HG03135 (cell line): ENCODE data around the gene FES.
"Not testable (repeated sequence)": the region's sequence is repeated elsewhere in the genome, so short reads cannot be mapped to it uniquely, and the experiment has no call there.

Experiments
- ATAC-seq: cut with Tn5 transposase; IDR thresholded peaks from one replicate; pipeline ENCODE4 v1.9.1; 2021; ENCODE audit warnings: mild to moderate bottlenecking, moderate library complexity; ENCODE audit not compliant: unreplicated experiment

FES gene

DNA sequence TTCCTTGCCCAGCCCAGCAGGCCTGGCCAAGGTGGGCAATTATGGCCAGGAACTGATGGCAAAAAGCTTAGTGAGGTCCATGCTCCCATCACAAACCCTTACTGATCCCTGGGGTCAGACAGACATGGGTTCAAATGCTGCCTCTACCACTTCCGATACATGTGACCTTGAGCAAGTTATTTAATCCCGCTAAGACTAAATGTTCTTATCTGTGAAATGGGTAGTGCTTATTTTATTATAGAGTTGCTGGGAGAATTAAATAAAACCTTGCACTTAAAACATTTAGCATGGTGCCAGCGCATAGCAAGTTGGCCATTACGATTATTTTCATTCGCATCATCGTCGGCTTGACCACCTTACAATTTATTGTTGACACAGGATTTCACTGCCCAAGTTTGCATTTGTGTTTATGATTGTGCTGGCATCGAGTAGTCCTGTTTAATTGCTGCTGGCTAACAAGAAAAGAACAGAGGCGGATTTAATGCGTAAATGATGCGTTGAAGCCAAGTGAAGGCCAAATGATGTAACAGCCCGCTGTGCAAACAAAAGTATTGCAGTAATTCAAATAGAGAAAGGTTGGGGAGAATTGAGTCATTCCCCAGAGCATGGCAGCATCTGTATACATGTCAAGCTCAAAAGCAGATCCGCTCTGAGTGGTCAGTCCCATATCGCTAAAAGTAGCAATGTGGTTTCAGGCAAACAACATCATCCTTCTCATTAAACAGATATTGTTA is 23.2 kb upstream of the FES start:
- no peak for ATAC-seq

DNA sequence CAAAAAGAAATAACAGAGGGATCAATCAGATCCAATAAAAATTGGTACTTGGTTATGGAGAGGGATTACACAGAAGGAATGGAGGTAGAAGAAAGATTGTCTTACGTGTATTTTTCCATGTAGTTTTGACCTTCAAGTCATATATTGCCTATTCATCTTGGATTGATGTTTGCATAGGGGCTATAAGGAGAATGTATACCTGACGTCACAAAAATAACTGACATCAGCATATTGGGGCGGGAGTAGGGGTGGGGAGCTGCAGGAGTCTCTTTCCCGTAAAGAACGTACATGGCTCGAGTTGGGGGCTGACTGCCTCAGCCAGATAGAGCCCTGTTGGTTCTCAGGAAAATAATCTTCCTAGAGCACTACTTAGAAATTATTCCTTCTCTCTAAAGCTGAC is 21.8 kb upstream of the FES start:
- no peak for ATAC-seq

- no peak for ATAC-seq
These were observed 21.1 kb upstream of the FES start for GRCh38 chr15:90862964-90863778.

DNA sequence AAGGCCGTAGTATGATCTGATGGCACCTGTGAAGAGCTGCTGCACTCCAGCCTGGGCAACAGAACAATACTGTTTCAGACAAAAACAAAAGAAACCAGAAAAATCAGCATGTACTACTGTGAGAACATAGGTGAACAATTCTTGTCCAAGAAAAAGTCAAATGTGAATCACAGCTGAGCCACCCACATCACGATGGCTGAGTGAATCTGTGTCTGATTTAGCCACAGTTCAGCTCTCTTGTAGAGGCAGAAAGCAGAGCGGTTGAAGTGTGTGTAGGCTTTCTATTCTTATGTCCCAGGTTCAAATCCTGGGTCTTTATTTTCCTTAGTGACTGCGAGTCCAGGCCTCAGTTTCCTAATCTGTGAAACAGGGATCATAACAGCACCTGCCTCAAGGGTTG is 20.3 kb upstream of the FES start:
- no peak for ATAC-seq

- no peak for ATAC-seq
These were observed 19.8 kb upstream of the FES start for GRCh38 chr15:90864507-90864906.

GRCh38 chr15:90865702-90866101 is 18.6 kb upstream of the FES start:
- ATAC-seq, result no peak

DNA sequence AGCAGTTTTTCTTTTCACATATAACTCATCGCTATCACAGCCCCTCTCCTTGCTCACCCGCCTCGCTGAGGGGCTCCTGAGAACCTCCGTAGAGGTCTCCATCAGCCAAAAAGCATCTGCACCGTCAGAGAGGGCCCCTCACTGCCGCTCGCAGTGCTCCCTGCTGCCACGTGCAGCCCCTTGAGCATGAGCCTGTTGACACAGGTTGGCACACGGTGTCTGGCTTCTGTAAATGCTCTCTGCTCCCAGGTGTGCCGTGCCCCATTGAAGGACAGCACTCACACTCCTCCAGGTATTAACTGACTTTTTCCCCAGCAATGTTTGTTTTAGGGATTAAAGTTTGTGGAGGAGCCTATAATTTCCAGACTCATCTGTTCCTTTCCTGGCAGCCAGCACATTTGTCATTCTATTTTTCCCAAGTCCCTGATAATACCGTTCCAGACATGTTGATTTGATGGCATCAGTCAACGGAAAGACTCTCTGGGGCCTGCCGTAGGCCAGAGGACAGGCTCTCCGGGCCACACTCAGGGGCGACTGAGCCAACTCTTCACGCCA is 18.1 kb upstream of the FES start:
- ATAC-seq, result no peak

- ATAC-seq, result no peak
These were observed 17.5 kb upstream of the FES start for GRCh38 chr15:90866800-90867199.

DNA sequence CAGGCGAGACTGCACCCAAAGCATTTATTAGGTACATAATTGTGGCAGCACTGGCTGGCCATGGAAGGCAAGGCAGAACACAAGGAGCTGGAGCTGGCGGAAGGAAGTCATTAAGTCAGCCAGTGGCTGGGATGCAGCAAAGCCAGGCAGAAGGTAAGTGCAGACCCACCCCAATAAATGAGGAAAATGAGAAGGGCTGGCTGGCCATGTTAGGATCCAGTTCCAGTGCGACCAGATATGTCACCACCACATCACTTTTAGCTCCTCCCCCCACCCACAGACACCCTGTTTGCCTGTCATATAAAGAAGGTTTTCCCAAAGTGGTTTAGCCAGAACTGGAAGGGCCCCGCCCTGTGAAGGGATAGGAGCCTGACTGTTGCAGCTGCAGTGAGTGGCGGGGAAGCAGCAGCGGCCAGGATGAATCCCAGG is 16.0 kb upstream of the FES start, which contains the start of gene FURIN:
Gene FURIN, plus strand, starts transcription at position 328 of the 429 bp plus-strand sequence. CDS start 7,153 bp downstream, outside the sequence.
- ATAC-seq, result no peak

DNA sequence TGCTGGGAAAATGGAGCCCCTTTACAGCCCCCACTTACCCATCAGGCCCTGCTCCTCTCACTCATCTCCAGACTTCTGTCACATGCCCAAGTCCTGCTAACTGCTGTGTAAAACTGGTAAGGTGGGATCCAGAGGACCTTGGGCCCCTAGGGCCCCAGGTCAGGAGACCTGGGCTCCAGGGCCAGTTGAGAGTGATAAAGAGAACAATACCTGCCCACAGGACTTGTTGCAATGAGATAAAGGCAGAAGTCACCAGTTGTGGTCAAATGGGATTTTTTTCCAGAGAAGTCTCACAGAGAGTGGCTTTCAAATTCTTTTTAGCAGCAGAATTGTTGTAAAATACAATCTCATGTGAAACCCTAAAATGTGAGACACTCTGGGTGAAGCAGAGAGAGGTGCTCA is 15.2 kb upstream of the FES start:
- no peak for ATAC-seq

GRCh38 chr15:90869601-90870353 is 14.5 kb upstream of the FES start:
- no peak for ATAC-seq

DNA sequence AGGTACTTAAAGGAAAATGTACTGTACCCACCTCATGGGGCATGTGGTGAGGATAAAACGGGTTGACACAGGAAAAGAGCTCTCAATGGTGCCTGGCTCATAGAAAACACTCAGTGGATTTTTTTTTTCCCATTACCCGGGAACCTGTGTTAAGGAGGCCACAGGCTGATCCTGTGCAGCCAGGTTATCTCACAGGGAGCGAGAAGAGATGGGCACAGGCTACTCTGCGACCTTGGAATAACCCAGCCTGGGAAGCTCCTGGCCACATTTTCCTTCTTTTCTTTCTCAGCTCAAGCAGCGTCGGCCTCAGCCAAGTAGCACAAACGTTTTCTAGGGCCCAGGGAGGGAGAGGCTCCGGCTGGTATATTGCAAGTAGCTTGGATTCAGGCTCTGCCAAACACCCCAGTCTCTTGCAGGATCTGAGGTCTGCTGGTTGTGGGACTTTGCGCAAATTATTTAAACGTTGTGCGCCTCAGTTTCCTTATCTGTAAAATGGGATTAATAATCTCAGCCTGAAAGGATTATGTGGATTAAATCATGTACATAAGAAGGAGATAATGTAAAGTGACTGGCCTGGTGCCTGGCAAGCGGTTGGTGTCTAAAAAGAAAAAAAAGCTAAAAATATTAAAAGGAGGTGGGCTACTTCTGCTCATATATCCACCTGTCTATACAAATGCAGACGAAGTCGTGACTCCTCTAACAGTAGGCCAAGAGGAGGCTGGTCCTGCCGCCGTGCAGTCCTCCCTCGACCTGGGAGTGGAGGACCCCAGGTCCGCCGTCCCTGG is 13.8 kb upstream of the FES start:
- no peak for ATAC-seq

DNA sequence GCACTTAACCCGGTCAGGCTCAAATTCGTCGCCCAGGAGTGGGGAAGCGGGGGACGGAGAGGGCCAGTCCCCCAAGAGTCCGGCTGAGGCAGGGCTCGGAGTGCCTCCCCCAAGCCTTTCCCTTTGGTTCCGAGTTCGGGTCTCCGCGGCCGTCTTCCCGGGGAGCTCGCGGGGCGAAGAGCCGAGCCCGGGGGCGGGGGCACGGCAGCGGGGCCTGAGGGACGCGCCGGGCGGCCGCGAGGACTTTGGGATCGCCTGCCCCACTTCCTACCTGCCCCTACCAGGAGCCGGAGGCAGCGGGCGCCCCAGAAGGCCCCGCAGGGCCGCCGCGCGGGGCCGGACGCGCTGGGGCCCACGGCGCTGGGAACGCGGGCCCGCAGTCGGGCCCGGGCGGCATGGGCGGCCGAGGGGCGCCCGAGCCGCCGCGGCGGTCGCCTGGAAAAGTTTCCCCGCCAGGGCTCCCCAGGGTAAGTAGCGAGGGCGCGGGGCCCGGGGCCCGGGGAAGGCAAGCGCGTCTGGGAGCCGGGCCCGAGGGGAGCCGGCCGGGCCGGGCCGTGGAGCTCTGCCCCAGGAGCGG is 13.1 kb upstream of the FES start:
- ATAC-seq, result no peak

DNA sequence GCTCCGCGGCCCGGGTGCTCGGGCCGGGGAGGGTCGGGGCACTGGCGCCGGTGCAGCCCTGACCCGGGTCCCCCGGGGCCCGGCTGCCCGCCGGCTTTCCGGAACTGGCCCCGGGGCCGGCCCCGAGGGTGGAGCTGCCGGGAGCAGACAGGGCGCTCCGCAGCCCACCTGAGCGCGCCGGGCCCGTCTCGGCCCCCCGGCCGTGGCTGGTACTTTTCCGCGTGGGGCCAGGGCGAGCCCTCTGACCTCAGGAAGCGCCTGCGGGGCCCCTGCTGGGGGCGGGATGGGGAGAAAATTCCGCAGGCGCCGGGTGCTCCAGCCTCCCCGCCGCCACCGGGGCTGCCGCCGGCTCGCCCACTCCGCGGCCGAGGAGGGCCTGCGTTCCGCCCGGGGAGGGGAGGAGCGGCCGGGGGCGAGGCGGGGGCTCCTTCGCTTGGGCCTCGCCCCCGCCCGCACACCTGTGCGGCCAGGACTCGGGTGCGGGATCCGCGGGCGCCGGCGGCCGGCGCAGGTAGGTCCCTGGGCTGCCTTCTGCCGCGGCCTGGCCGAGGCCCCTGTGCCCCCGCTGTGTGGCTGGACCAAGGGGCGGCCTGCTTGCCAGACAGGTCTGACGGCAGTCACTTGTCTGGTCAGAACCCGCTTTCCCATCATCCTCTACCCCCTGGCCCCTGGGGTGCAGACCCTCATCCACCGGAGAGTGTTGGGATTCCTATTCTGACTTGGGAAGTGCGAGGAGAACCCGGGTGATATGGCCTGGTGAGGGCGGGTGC is 12.4 kb upstream of the FES start:
- no peak for ATAC-seq

- ATAC-seq, result no peak
These were observed 11.7 kb upstream of the FES start for GRCh38 chr15:90872486-90873184.

DNA sequence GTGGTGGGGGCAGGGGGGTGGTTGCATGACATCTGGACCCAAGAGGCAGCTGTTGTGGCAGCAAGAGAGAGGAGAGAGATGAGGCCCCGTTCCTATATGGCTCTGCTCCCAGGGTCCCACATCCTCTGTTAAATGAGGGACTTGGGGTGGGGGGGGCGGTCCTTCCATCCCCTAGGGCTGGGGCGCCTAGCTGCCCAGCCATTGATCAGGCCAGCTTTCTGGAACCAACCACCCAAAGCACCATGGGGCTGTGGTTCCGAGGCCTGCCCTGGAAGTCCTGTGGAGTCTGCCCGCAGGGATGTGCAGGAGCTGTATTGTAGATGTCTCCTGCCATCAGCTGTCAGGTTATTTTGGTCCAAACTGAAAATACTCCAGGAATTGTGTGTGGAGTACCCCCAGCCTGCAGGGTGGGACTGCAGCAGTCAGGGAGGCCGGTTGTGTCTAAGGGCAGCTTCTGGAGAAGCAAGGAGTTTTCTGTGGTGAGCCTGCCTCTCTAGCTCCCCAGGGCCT is 10.8 kb upstream of the FES start:
- ATAC-seq, result no peak

DNA sequence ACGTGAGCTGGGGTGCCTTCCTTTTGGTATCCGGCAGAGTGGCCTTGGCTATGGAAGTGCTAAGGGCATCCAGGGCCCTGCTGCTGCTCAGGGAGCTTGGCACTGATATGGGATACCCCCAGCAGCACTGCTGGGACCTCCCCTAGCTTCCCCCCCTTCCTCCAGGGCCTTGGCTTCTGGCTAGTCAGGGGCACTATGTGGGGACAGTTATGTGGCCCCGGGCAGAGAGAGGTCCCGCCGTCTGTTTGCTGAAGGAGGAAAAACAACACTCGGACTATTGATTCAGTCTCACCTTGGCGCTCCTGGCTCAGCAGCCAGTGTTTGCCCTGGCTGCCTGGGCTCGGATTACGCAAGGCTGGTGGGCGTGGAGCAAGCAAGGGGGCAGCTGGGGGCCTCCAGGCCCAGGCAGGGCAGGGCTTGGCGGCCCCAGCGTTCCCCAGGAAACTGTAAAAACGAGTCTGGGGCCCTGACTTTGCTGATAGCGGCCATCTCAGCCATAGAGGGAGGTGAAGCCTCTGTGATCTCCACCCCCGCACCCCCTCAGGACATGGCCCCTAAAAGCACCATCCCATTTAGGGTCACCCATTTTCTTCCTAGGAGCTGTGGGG is 10.2 kb upstream of the FES start:
- ATAC-seq, result no peak

DNA sequence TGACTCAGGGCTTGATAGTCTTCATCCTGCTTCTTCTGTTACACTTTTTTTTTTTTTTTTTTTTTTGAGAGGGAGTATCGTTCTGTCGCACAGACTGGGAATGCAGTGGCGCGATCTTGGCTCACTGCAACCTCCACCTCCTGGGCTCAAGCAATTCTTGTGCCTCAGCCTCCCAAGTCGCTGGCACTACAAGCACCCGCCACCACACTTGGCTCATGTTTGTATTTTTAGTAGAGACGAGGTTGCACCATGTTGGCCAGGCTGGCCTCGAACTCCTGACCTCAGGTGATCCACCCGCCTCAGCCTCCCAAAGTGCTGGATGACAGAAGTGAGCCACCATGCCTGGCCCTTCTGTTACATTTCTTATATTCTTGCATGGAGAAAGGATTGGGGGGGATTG is 9.3 kb upstream of the FES start:
- ATAC-seq, result not testable (repeated sequence)
